GM12891 (cell line): ENCODE data around the gene SORCS2.

Experiments used
- POLR2A ChIP-seq: IDR thresholded peaks from 2 replicates; pipeline ENCODE4 v1.6.1; 2011; ENCODE audit warnings: low read depth, low read length, control low read depth
- POLR2AphosphoS5 ChIP-seq: IDR thresholded peaks from 2 replicates; pipeline ENCODE4 v1.6.1; 2011; ENCODE audit warnings: low read depth, low read length, control low read depth
- POU2F2 ChIP-seq: IDR thresholded peaks from 2 replicates; pipeline ENCODE4 v1.6.1; 2011; ENCODE audit warnings: low read depth, mild to moderate bottlenecking, control low read depth, low read length, moderate library complexity
- SPI1 ChIP-seq: IDR thresholded peaks from 2 replicates; pipeline ENCODE4 v1.6.1; 2011; ENCODE audit warnings: low read depth, low read length, control low read depth
- TAF1 ChIP-seq: IDR thresholded peaks from 2 replicates; pipeline ENCODE4 v1.6.1; 2011; ENCODE audit warnings: low read depth, low read length, control low read depth

- TF ChIP-seq POLR2A (no peak), POLR2AphosphoS5 (no peak), SPI1 (no peak), TAF1 (no peak), POU2F2 (no peak)
These were observed 575.6 kb downstream of the SORCS2 start for GRCh38 chr4:7767966-7768365.
